ENCODE measurements around the gene RAPGEF4. TPM values are rescaled to one million over a fixed set of nuclear protein-coding genes. Genes with fewer than 3 reads are reported as not detected.

RAPGEF4 gene
- total RNA-seq, 1 experiment from 2014 or later: 1.4 TPM

DNA sequence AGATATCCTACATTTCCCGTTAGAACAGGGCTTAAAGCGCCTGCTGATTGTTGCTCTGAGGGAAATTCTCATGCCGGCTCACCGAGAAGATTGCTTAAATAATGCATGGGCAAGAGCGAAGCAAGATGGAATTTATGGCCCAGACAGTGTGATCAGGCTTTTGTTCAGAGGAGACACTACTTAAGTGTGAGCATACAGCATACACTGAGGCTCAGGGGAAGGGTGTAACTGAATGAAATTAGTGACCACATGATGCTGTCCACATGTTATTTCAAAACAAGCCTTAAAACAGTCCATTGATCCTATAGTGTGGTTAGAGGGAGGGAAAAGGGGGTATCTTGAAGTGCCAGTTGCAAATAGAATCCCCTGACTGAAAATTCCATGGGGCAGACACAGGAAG is 125.5 kb downstream of the RAPGEF4 start:
- no peak overlapping the region for H2BK20ac ChIP-seq (ENCODE audit: low read depth, low read length, poor library complexity, severe bottlenecking)
- no peak overlapping the region for H3K4me2 ChIP-seq (ENCODE audit: insufficient read depth, insufficient read length, low read length)
- H3K4me1 ChIP-seq (ENCODE audit: insufficient read depth, low read length): no peaks in the 10 kb centered on the region
- H3K14ac ChIP-seq (ENCODE audit: insufficient read depth, low read length): no peak overlapping the region
- no peak overlapping the region for H3K56ac ChIP-seq (ENCODE audit: insufficient read length, low read depth, low read length)
- no CpG with 5 or more reads among the region's 5 CpGs for WGBS (ENCODE audit: extremely low coverage, insufficient read length, low lambda C conversion rate)
- H3K9ac ChIP-seq (ENCODE audit: extremely low read depth, insufficient read length, low read length): no peak overlapping the region
- H3K23me2 ChIP-seq (ENCODE audit: insufficient read length, low read depth, low read length, poor library complexity, severe bottlenecking): no peaks in the 10 kb centered on the region
- Mint-ChIP-seq H3K4me3 (no peak overlapping the region), H3K4me1 (no peaks in the 10 kb centered on the region; a peak in 2 of 4 replicates), H3K27ac (no peak overlapping the region), H3K27me3 (ENCODE audit: low read depth) (no peaks in the 10 kb centered on the region; the same call in 1 of the 2 replicates), H3K36me3 (ENCODE audit: insufficient read depth in 1 of 3, low read depth in 3 of 3) (no peaks in the 10 kb centered on the region), H3K9me3 (no peaks in the 10 kb centered on the region)
- H3K9me3 ChIP-seq (ENCODE audit: control insufficient read depth, low read depth, low read length): no peaks in the 10 kb centered on the region
- H2BK12ac ChIP-seq (ENCODE audit: insufficient read length, low read depth, low read length): no peak overlapping the region
- H2BK5ac ChIP-seq (ENCODE audit: insufficient read length, low read length): no peak overlapping the region
- no peaks in the 10 kb centered on the region for H4K20me1 ChIP-seq (ENCODE audit: control insufficient read depth, insufficient read depth, insufficient read length)
- no peaks in the 10 kb centered on the region for H3K27me3 ChIP-seq (ENCODE audit: insufficient read depth, low read length)
- H3K23ac ChIP-seq (ENCODE audit: insufficient read length, low read depth, low read length): no peak overlapping the region
- H3K79me1 ChIP-seq (ENCODE audit: insufficient read depth, low read depth, low read length, poor library complexity, severe bottlenecking): no peaks in the 10 kb centered on the region
- no peak overlapping the region for H4K8ac ChIP-seq (replicated peaks; ENCODE audit: insufficient read length, low read depth, low read length)
- H3K18ac ChIP-seq (ENCODE audit: insufficient read length, low read depth, low read length): no peak overlapping the region
- H2BK15ac ChIP-seq (ENCODE audit: low read depth, low read length): no peak overlapping the region
- no peak overlapping the region for H4K91ac ChIP-seq (ENCODE audit: insufficient read length, low read depth, low read length)
- DNase-seq: no peak
- no peak overlapping the region for H3T11ph ChIP-seq (ENCODE audit: low read length)
- H2AFZ ChIP-seq (ENCODE audit: low read length): no peak overlapping the region
- H4K5ac ChIP-seq (ENCODE audit: insufficient read length, low read depth, low read length): no peak overlapping the region
- TF ChIP-seq CTCF (conservative IDR thresholded peaks at IDR 0.05): no peak
- H3K27ac ChIP-seq (ENCODE audit: insufficient read length, low read depth, low read length): no peak overlapping the region
- H3K79me2 ChIP-seq (ENCODE audit: insufficient read depth, low read length): no peaks in the 10 kb centered on the region
- no peak overlapping the region for H3K4ac ChIP-seq (ENCODE audit: low read depth, low read length)
- H2BK120ac ChIP-seq (ENCODE audit: low read depth, low read length, poor library complexity, severe bottlenecking): no peak overlapping the region
- no peak overlapping the region for H2AK5ac ChIP-seq (ENCODE audit: insufficient read length, low read length)
